ENCODE data around the gene TCF19.

- no peak for TF ChIP-seq POLR2AphosphoS5 (IDR thresholded peaks at IDR 0.05; ENCODE audit: low read depth)
- peak; percentile 72 to 81 for TF ChIP-seq CTCF (conservative IDR thresholded peaks at IDR 0.05; ENCODE audit: low read depth in 2 of 2)
Measured at GRCh38 chr6:31128093-31128676, 30.2 kb upstream of the TCF19 start.

Data from GM23338 (cell line).